Hepatocyte (in vitro differentiated cells): ENCODE results near the gene THUMPD2.

Experiments used
- EZH2 ChIP-seq: fragments of 200-600 bp; sonication (generic); IDR thresholded peaks from 2 replicates; pipeline ENCODE4 v1.6.1; 2016; ENCODE audit warnings: antibody characterized with exemption, mild to moderate bottlenecking, borderline replicate concordance
- EZH2phosphoT487 ChIP-seq: fragments of 200-600 bp; sonication (generic); IDR thresholded peaks from one replicate; pipeline ENCODE4 v1.6.1; 2018; ENCODE audit warnings: antibody characterized with exemption, mild to moderate bottlenecking, low read depth, moderate library complexity; ENCODE audit not compliant: unreplicated experiment, severe bottlenecking
- TF ChIP-seq, protein P1 (sequence below): fragments of 200-600 bp; sonication (generic); IDR thresholded peaks from 2 replicates; pipeline ENCODE4 v1.5.1; 2016; ENCODE audit warnings: antibody characterized with exemption, mild to moderate bottlenecking; ENCODE audit not compliant: poor library complexity

DNA sequence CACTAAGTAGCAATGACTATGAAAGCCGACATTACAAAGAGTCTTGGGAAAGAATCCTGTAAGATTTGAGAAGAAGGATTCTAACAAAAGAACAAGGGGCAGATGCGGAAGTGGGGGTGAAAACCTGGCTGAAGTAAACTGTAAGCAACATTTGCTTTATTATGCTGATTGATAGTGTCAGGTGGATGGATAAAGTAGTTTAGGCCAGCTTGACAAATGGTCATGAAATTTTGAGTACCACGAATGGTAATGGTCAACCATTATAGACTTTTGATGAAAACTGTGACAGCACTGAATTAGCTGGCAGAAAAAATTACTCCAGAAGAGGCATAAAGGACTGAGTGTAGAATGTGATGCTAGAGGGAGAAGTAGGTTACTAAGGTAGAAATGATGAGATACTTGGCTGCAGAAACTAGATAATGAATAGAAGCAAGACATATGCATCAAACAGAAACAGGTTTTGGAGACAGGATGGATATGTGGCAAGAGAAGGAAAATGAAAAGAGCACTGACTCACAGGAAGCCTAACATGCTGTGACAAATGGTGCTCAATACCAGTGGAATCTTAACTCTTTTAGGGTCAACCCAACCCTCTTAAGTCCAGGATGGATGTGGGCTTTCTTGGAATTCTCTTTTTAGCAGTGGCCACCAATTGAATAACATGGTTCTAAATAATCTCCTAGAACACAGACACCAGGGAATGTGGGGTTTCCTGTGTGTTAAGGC, 6.8 kb downstream of the THUMPD2 start:
- TF ChIP-seq, protein P1, sequence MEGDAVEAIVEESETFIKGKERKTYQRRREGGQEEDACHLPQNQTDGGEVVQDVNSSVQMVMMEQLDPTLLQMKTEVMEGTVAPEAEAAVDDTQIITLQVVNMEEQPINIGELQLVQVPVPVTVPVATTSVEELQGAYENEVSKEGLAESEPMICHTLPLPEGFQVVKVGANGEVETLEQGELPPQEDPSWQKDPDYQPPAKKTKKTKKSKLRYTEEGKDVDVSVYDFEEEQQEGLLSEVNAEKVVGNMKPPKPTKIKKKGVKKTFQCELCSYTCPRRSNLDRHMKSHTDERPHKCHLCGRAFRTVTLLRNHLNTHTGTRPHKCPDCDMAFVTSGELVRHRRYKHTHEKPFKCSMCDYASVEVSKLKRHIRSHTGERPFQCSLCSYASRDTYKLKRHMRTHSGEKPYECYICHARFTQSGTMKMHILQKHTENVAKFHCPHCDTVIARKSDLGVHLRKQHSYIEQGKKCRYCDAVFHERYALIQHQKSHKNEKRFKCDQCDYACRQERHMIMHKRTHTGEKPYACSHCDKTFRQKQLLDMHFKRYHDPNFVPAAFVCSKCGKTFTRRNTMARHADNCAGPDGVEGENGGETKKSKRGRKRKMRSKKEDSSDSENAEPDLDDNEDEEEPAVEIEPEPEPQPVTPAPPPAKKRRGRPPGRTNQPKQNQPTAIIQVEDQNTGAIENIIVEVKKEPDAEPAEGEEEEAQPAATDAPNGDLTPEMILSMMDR, result no peak
- TF ChIP-seq EZH2 (no peak), EZH2phosphoT487 (no peak)
